Panc1 (cell line): ENCODE data around the gene TMEM170A. TPM values are rescaled to one million over a fixed set of nuclear protein-coding genes. Genes with fewer than 3 reads are reported as not detected.

ENCODE experiments used
- ATAC-seq: fragments of 200-7000 bp; cut with Tn5 transposase; 2 replicates; pipeline ENCODE4 v1.9.1; 2020; ENCODE audit warnings: mild to moderate bottlenecking, moderate library complexity
- BruUV-seq: library from RNA; stranded (reverse); fragments of 400-500 nt; replicated peaks from 2 replicates; lab custom pipeline; 2021; lab: Mats Ljungman, UMichigan
- CTCF ChIA-PET: fragments of 300-600 bp; sonication (Branson Sonifier 250); formaldehyde crosslinking; loops from one replicate; lab custom pipeline; 2022; ENCODE audit warnings: antibody characterized with exemption; lab: Charles Lee
- POLR2A ChIA-PET: fragments of 300-600 bp; sonication (Branson Sonifier 250); formaldehyde crosslinking; loops from one replicate; lab custom pipeline; 2022; ENCODE audit warnings: antibody characterized with exemption; lab: Charles Lee
- DNase-seq: peaks from one replicate; pipeline ENCODE4 v3.0.0-alpha.2; 2010; ENCODE audit warnings: low read depth, low spot score
- H3K27ac ChIP-seq: 2 replicates; pipeline ENCODE4 v1.5.1; 2011; ENCODE audit warnings: mild to moderate bottlenecking, low read length, inconsistent platforms
- H3K27me3 ChIP-seq: fragments of 200-500 bp; sonication (Bioruptor generic); 2 replicates; pipeline ENCODE4 v1.6.0; 2014; ENCODE audit warnings: low read length, inconsistent platforms; ENCODE audit not compliant: control insufficient read depth, insufficient read depth
- H3K36me3 ChIP-seq: fragments of 200-500 bp; sonication (Bioruptor generic); 2 replicates; pipeline ENCODE4 v1.5.1; 2014; ENCODE audit warnings: inconsistent platforms, mild to moderate bottlenecking, low read length, moderate library complexity; ENCODE audit not compliant: control insufficient read depth, insufficient read depth
- H3K4me1 ChIP-seq: 2 replicates; pipeline ENCODE4 v1.5.1; 2011; ENCODE audit warnings: inconsistent platforms, mild to moderate bottlenecking, low read length, moderate library complexity; ENCODE audit not compliant: control insufficient read depth, insufficient read depth
- H3K4me3 ChIP-seq, 2 experiments: 2 replicates each; pipeline ENCODE4 v1.5.1; 2011 to 2012; ENCODE audit warnings: low read depth in 2 of 2, low read length in 2 of 2, mild to moderate bottlenecking in 2 of 2, inconsistent platforms in 1 of 2, moderate library complexity in 1 of 2
- H3K9me3 ChIP-seq: fragments of 200-500 bp; sonication (Bioruptor generic); 2 replicates; pipeline ENCODE4 v1.5.1; 2014; ENCODE audit warnings: low read depth, mild to moderate bottlenecking, inconsistent platforms, low read length, moderate library complexity; ENCODE audit not compliant: control insufficient read depth, insufficient read depth
- CTCF ChIP-seq: fragments of 450-650 bp; IDR thresholded peaks from 2 replicates; pipeline ENCODE4 v1.5.1; 2017; ENCODE audit warnings: mild to moderate bottlenecking
- POLR2AphosphoS5 ChIP-seq: IDR thresholded peaks from 2 replicates; pipeline ENCODE4 v1.6.1; 2012; ENCODE audit warnings: mild to moderate bottlenecking, low read depth, low read length, moderate library complexity
- SIN3A ChIP-seq: IDR thresholded peaks from 2 replicates; pipeline ENCODE4 v1.6.1; 2012; ENCODE audit warnings: low read depth, mild to moderate bottlenecking, low read length, moderate library complexity, borderline replicate concordance; ENCODE audit not compliant: insufficient read depth
- TCF7L2 ChIP-seq: IDR thresholded peaks from 2 replicates; pipeline ENCODE4 v1.6.1; 2011; ENCODE audit warnings: mild to moderate bottlenecking, low read depth, low read length, inconsistent platforms
- in situ Hi-C: cut with HindIII; loops from 2 replicates; pipeline ENCODE4 v1.10.0; 2016; ENCODE audit warnings: low sequenced_read_pairs, low pct_unique_long_range_greater_than_20kb
- intact Hi-C: fragments of 100-400 bp; cut with micrococcal nuclease; formaldehyde crosslinking; loops from one replicate; pipeline ENCODE4 v1.10.0; 2022; ENCODE audit not compliant: unreplicated experiment
- total RNA-seq: library from RNA; stranded (reverse); gene quantifications from one replicate; pipeline ENCODE4 v1.2.1, GENCODE V29; 2021; ENCODE audit not compliant: unreplicated experiment
- TF ChIP-seq, protein P1 (sequence below), 2 experiments: IDR thresholded peaks; 2 replicates each; pipeline ENCODE4 v1.6.1; 2011 to 2012; ENCODE audit warnings: low read depth in 2 of 2, control low read depth in 1 of 2, low read length in 1 of 2, mild to moderate bottlenecking in 1 of 2, moderate library complexity in 1 of 2; ENCODE audit not compliant: insufficient read depth in 1 of 2

Gene TMEM170A
- total RNA-seq, 1 experiment from 2014 or later = 19.0 TPM

DNA sequence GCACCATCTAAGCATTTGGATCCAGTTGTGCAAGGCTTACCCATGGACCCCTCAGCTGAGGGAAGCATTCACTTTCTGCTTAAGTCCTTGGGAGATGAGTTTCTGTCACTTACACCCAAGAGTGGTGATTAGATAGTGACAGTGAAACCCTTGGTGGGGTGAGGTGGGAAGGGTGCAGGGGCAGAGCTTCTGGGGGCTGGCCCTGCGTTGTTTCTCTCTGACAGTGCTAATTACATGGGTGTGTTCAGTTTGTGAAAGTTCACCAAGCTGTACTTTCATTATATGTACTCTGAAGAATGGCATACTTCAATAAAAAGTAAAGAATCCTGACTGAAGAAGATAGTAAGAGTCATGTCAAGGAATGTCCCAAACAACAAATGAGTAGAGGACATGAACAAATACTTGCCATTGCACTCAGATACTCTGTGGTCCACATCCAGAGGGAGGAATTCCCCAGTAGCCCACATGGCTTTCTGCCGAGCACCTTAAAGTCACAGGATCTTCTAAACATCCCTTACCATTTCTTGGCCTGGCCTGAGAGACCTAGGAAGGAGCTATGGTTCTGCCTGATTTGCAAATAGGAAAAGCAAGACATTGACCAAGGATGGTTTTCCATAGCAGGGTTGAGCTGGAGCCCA lies 22.3 kb upstream of the TMEM170A start:
- no peak for DNase-seq
- no peak overlapping the region for H3K4me3 ChIP-seq
- H3K27ac ChIP-seq = no peak overlapping the region
- no peaks in the 10 kb centered on the region for H3K36me3 ChIP-seq
- BruUV-seq = no TSS peak
- H3K4me1 ChIP-seq = 0 out of 2 replicates have a peak, but pooled peaks cover 1% of the 10 kb centered on the region
- in situ Hi-C loops (no loop called here), intact Hi-C loops (no loop called here)
- CTCF ChIA-PET = interaction anchor here (0.5 kb wide), 1 partner anchor 31 kb away, joined by 8 read pairs; no protein-coding TSS in a partner anchor
- ATAC-seq = no peak
- POLR2A ChIA-PET = no interaction called here
- H3K9me3 ChIP-seq = no peaks in the 10 kb centered on the region
- H3K27me3 ChIP-seq = no peaks in the 10 kb centered on the region
- TF ChIP-seq SIN3A = no peak
- TF ChIP-seq, protein P1, sequence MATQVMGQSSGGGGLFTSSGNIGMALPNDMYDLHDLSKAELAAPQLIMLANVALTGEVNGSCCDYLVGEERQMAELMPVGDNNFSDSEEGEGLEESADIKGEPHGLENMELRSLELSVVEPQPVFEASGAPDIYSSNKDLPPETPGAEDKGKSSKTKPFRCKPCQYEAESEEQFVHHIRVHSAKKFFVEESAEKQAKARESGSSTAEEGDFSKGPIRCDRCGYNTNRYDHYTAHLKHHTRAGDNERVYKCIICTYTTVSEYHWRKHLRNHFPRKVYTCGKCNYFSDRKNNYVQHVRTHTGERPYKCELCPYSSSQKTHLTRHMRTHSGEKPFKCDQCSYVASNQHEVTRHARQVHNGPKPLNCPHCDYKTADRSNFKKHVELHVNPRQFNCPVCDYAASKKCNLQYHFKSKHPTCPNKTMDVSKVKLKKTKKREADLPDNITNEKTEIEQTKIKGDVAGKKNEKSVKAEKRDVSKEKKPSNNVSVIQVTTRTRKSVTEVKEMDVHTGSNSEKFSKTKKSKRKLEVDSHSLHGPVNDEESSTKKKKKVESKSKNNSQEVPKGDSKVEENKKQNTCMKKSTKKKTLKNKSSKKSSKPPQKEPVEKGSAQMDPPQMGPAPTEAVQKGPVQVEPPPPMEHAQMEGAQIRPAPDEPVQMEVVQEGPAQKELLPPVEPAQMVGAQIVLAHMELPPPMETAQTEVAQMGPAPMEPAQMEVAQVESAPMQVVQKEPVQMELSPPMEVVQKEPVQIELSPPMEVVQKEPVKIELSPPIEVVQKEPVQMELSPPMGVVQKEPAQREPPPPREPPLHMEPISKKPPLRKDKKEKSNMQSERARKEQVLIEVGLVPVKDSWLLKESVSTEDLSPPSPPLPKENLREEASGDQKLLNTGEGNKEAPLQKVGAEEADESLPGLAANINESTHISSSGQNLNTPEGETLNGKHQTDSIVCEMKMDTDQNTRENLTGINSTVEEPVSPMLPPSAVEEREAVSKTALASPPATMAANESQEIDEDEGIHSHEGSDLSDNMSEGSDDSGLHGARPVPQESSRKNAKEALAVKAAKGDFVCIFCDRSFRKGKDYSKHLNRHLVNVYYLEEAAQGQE (IDR thresholded peaks at IDR 0.05; ENCODE audit: insufficient read depth in 1 of 2, low read depth in 2 of 2, low read length in 1 of 2) = no peak
- TF ChIP-seq CTCF = no peak
- TF ChIP-seq TCF7L2 = no peak
- no peak for TF ChIP-seq POLR2AphosphoS5

DNA sequence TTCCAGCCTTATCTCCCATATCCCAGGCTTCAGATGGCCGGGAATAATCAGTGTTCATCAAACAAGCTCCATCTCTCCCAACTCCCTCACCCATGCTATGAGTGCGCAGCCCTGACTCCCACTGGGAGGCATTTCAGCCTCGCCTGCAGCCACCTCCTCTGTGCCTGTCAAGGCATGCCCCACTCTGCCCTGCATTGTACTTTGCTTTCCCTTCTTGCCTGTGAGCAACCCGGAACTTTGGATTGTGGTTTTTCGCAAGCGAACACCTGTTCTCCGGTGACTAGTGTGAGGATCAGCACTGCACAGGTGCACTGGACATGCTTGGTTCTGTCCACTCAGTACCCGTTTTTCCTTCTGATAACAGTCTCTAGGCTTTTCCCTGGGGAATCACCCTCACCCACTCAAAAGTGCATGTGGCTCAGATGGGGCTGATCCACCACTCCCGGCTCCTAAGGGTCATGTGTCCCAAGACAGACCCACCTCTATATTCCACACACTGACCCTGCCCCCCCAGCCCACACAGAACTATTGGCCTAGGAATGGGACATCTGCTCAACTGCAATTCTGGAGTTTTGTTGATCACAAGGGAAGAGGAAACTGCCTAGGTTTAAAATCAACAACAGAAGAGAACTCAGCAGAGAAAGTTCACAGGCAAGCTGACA lies 21.7 kb upstream of the TMEM170A start:
- BruUV-seq = no TSS peak
- Histone ChIP-seq H3K9me3 (no peaks in the 10 kb centered on the region), H3K27me3 (no peaks in the 10 kb centered on the region), H3K4me3 (no peak overlapping the region), H3K4me1 (no peaks in the 10 kb centered on the region), H3K36me3 (no peaks in the 10 kb centered on the region), H3K27ac (no peak overlapping the region)
- ATAC-seq (no peak), DNase-seq (no peak)
- in situ Hi-C loops = no loop called here
- TF ChIP-seq TCF7L2 (no peak), CTCF (no peak), POLR2AphosphoS5 (no peak), SIN3A (no peak)
- TF ChIP-seq, protein P1 (IDR thresholded peaks at IDR 0.05; ENCODE audit: insufficient read depth in 1 of 2, low read depth in 2 of 2, low read length in 1 of 2) = no peak
- intact Hi-C loops = no loop called here
- ChIA-PET CTCF (no interaction called here), POLR2A (no interaction called here)
